ENCODE results near the gene SAMD13. TPM values are rescaled to one million over a fixed set of nuclear protein-coding genes. Genes with fewer than 3 reads are reported as not detected.

Gene SAMD13
- under 1 TPM in 3 of 5 experiments, not detected in 2; 0.27 to 0.75 (median 0.51) TPM for total RNA-seq
- polyA plus RNA-seq: under 1 TPM; 0.41 to 0.43 TPM
- not detected for total RNA-seq

GRCh38 chr1:84301004-84301784 lies at the start of gene SAMD13:
Gene SAMD13 (plus strand): TSS chr1:84301708. CDS start chr1:84303235, 1,527 bp downstream.
- intact Hi-C loops (cut with micrococcal nuclease): loop anchor here (1.0 to 10.0 kb wide), 9 partner anchors 156 to 976 kb away; partner anchors contain the start of genes BCL10 (in 1 of the 2), GNG5 (in 1 of the 2), PRKACB (in 1 of the 2) and SPATA1 (in 1 of the 2)
- H3K4me3 Mint-ChIP-seq: peak within 1 kb of the TSS; percentile 63 to 92 (median 80)
- Histone ChIP-seq H3K4me1 (ENCODE audit: control insufficient read depth in 2 of 2, insufficient read depth in 2 of 2, low read length in 2 of 2) (peaks cover 4 to 26% of the 10 kb centered on the region in 2 donors), H3K4me3 (ENCODE audit: low read length) (peak within 1 kb of the TSS; percentile 25), H3K27ac (ENCODE audit: low read depth, low read length) (peak within 1 kb of the TSS; percentile 27), H3K36me3 (ENCODE audit: control insufficient read depth in 2 of 3, insufficient read depth in 3 of 3, low read length in 3 of 3) (no peaks in the 10 kb centered on the region), H3K9me3 (ENCODE audit: control insufficient read depth in 2 of 3, low read length in 3 of 3) (no peaks in the 10 kb centered on the region), H3K27me3 (ENCODE audit: control insufficient read depth in 2 of 2, insufficient read depth in 2 of 2, low read length in 2 of 2) (no peaks in the 10 kb centered on the region)
- peaks cover 0 to 2% (median 0%) of the 10 kb centered on the region in 11 donors for H3K9me3 Mint-ChIP-seq
- no peaks in the 10 kb centered on the region for H3K36me3 Mint-ChIP-seq
- peak within 1 kb of the TSS in 8 of 9 donors; percentile 65 to 92 (median 78) for H3K27ac Mint-ChIP-seq
- CTCF ChIA-PET: no interaction called here
- ATAC-seq (peak; percentile 45), DNase-seq (peak in 7 of 9 donors; percentile 58 to 71 (median 67))
- H3K27me3 Mint-ChIP-seq: peaks cover 0 to 8% (median 0%) of the 10 kb centered on the region in 5 donors
- H3K4me1 Mint-ChIP-seq: peaks cover 18 to 58% (median 46%) of the 10 kb centered on the region in 7 donors
- POLR2A ChIA-PET: interaction anchor here (0.9 to 3.0 kb wide), 4 partner anchors 13 to 157 kb away, joined by 3 to 19 read pairs (median 4); partner anchors contain the start of gene PRKACB

GRCh38 chr1:84253036-84253435 lies 48.5 kb upstream of the SAMD13 start:
- H3K36me3 ChIP-seq (ENCODE audit: control insufficient read depth in 2 of 3, insufficient read depth in 3 of 3, low read length in 3 of 3): no peaks in the 10 kb centered on the region
- H3K9me3 Mint-ChIP-seq: peaks cover 2 to 31% (median 14%) of the 10 kb centered on the region in 11 donors
- no peak overlapping the region for H3K27ac Mint-ChIP-seq
- POLR2A ChIA-PET: interaction anchor here (0.9 to 1.7 kb wide), 2 partner anchors 16 to 88 kb away, joined by 3 to 5 read pairs; no protein-coding TSS in a partner anchor
- ATAC-seq (no peak), DNase-seq (no peak)
- CTCF ChIA-PET: no interaction called here
- intact Hi-C loops (cut with micrococcal nuclease): no loop called here
- H3K4me1 ChIP-seq (ENCODE audit: control insufficient read depth in 2 of 2, insufficient read depth in 2 of 2, low read length in 2 of 2): no peaks in the 10 kb centered on the region
- H3K4me1 Mint-ChIP-seq: no peaks in the 10 kb centered on the region
- H3K27me3 Mint-ChIP-seq: peaks cover 0 to 3% (median 0%) of the 10 kb centered on the region in 5 donors
- H3K27me3 ChIP-seq (ENCODE audit: control insufficient read depth in 2 of 2, insufficient read depth in 2 of 2, low read length in 2 of 2): no peaks in the 10 kb centered on the region
- no peaks in the 10 kb centered on the region for H3K9me3 ChIP-seq (ENCODE audit: control insufficient read depth in 2 of 3, low read length in 3 of 3)
- H3K27ac ChIP-seq (ENCODE audit: low read depth, low read length): no peak overlapping the region
- H3K36me3 Mint-ChIP-seq: peaks cover 0 to 21% (median 6%) of the 10 kb centered on the region in 5 donors
- H3K4me3 ChIP-seq (ENCODE audit: low read length): no peak overlapping the region
- H3K4me3 Mint-ChIP-seq: no peak overlapping the region

- Mint-ChIP-seq H3K27ac (no peak overlapping the region), H3K36me3 (peaks cover 0 to 21% (median 6%) of the 10 kb centered on the region in 5 donors), H3K9me3 (peaks cover 2 to 27% (median 14%) of the 10 kb centered on the region in 11 donors), H3K4me3 (no peak overlapping the region), H3K4me1 (no peaks in the 10 kb centered on the region), H3K27me3 (peaks cover 0 to 3% (median 0%) of the 10 kb centered on the region in 5 donors)
- ATAC-seq: no peak
- no peak overlapping the region for H3K27ac ChIP-seq (ENCODE audit: low read depth, low read length)
- CTCF ChIA-PET: no interaction called here
- H3K4me3 ChIP-seq (ENCODE audit: low read length): no peak overlapping the region
- H3K4me1 ChIP-seq (ENCODE audit: control insufficient read depth in 2 of 2, insufficient read depth in 2 of 2, low read length in 2 of 2): no peaks in the 10 kb centered on the region
- intact Hi-C loops (cut with micrococcal nuclease): no loop called here
- H3K9me3 ChIP-seq (ENCODE audit: control insufficient read depth in 2 of 3, low read length in 3 of 3): no peaks in the 10 kb centered on the region
- no peaks in the 10 kb centered on the region for H3K36me3 ChIP-seq (ENCODE audit: control insufficient read depth in 2 of 3, insufficient read depth in 3 of 3, low read length in 3 of 3)
- no peaks in the 10 kb centered on the region for H3K27me3 ChIP-seq (ENCODE audit: control insufficient read depth in 2 of 2, insufficient read depth in 2 of 2, low read length in 2 of 2)
- no peak for DNase-seq
- POLR2A ChIA-PET: no interaction called here
Measured at GRCh38 chr1:84253891-84254290, 47.6 kb upstream of the SAMD13 start.

- Histone ChIP-seq H3K27me3 (ENCODE audit: control insufficient read depth in 2 of 2, insufficient read depth in 2 of 2, low read length in 2 of 2) (no peaks in the 10 kb centered on the region), H3K27ac (ENCODE audit: low read depth, low read length) (no peak overlapping the region), H3K4me1 (ENCODE audit: control insufficient read depth in 2 of 2, insufficient read depth in 2 of 2, low read length in 2 of 2) (no peaks in the 10 kb centered on the region), H3K4me3 (ENCODE audit: low read length) (no peak overlapping the region), H3K36me3 (ENCODE audit: control insufficient read depth in 2 of 3, insufficient read depth in 3 of 3, low read length in 3 of 3) (no peaks in the 10 kb centered on the region), H3K9me3 (ENCODE audit: control insufficient read depth in 2 of 3, low read length in 3 of 3) (no peaks in the 10 kb centered on the region)
- intact Hi-C loops (cut with micrococcal nuclease): no loop called here
- ChIA-PET CTCF (no interaction called here), POLR2A (no interaction called here)
- Mint-ChIP-seq H3K27ac (no peak overlapping the region), H3K27me3 (peaks cover 0 to under 1% (median 0%) of the 10 kb centered on the region in 5 donors), H3K4me3 (no peak overlapping the region), H3K4me1 (no peaks in the 10 kb centered on the region), H3K36me3 (peaks cover 0 to 21% (median 5%) of the 10 kb centered on the region in 5 donors), H3K9me3 (peaks cover 2 to 21% (median 14%) of the 10 kb centered on the region in 11 donors)
- no peak for ATAC-seq
- DNase-seq: no peak
Measured at GRCh38 chr1:84254703-84255238, 46.7 kb upstream of the SAMD13 start.

GRCh38 chr1:84255582-84255981 lies 45.9 kb upstream of the SAMD13 start:
- Histone ChIP-seq H3K4me3 (ENCODE audit: low read length) (no peak overlapping the region), H3K4me1 (ENCODE audit: control insufficient read depth in 2 of 2, insufficient read depth in 2 of 2, low read length in 2 of 2) (no peaks in the 10 kb centered on the region), H3K9me3 (ENCODE audit: control insufficient read depth in 2 of 3, low read length in 3 of 3) (no peaks in the 10 kb centered on the region), H3K27me3 (ENCODE audit: control insufficient read depth in 2 of 2, insufficient read depth in 2 of 2, low read length in 2 of 2) (no peaks in the 10 kb centered on the region), H3K36me3 (ENCODE audit: control insufficient read depth in 2 of 3, insufficient read depth in 3 of 3, low read length in 3 of 3) (no peaks in the 10 kb centered on the region), H3K27ac (ENCODE audit: low read depth, low read length) (no peak overlapping the region)
- intact Hi-C loops (cut with micrococcal nuclease): no loop called here
- DNase-seq (no peak), ATAC-seq (no peak)
- Mint-ChIP-seq H3K4me3 (no peak overlapping the region), H3K36me3 (peaks cover 0 to 16% (median 4%) of the 10 kb centered on the region in 5 donors), H3K4me1 (no peaks in the 10 kb centered on the region), H3K27ac (no peak overlapping the region), H3K9me3 (peaks cover 2 to 14% (median 9%) of the 10 kb centered on the region in 11 donors), H3K27me3 (no peaks in the 10 kb centered on the region)
- ChIA-PET POLR2A (interaction anchor here (0.7 kb wide), 1 partner anchor 42 kb away, joined by 3 read pairs; no protein-coding TSS in a partner anchor), CTCF (no interaction called here)

GRCh38 chr1:84257617-84258016 lies 43.9 kb upstream of the SAMD13 start:
- POLR2A ChIA-PET: no interaction called here
- CTCF ChIA-PET: no interaction called here
- peaks cover 0 to 10% (median 0%) of the 10 kb centered on the region in 11 donors for H3K9me3 Mint-ChIP-seq

More at GRCh38 chr1:84257617-84258016, 43.9 kb upstream of the SAMD13 start:
- Histone ChIP-seq H3K36me3 (ENCODE audit: control insufficient read depth in 2 of 3, insufficient read depth in 3 of 3, low read length in 3 of 3) (no peaks in the 10 kb centered on the region), H3K9me3 (ENCODE audit: control insufficient read depth in 2 of 3, low read length in 3 of 3) (no peaks in the 10 kb centered on the region), H3K4me1 (ENCODE audit: control insufficient read depth in 2 of 2, insufficient read depth in 2 of 2, low read length in 2 of 2) (no peaks in the 10 kb centered on the region), H3K27ac (ENCODE audit: low read depth, low read length) (no peak overlapping the region), H3K4me3 (ENCODE audit: low read length) (no peak overlapping the region), H3K27me3 (ENCODE audit: control insufficient read depth in 2 of 2, insufficient read depth in 2 of 2, low read length in 2 of 2) (no peaks in the 10 kb centered on the region)
- no peak overlapping the region for H3K4me3 Mint-ChIP-seq
- H3K27me3 Mint-ChIP-seq: no peaks in the 10 kb centered on the region
- peaks cover 0 to 7% (median 0%) of the 10 kb centered on the region in 5 donors for H3K36me3 Mint-ChIP-seq
- DNase-seq (no peak), ATAC-seq (no peak)
- no peaks in the 10 kb centered on the region for H3K4me1 Mint-ChIP-seq
- no peak overlapping the region for H3K27ac Mint-ChIP-seq
- intact Hi-C loops (cut with micrococcal nuclease): no loop called here

Measured in naive thymus-derived CD4-positive, alpha-beta T cell (primary cell).